Kasumi-1 (cell line): Measurements from ENCODE around the gene AEBP2.
"Not testable (repeated sequence)": the region's sequence is repeated elsewhere in the genome, so short reads cannot be mapped to it uniquely, and the experiment has no call there.

ENCODE experiments used
- DNase-seq, 2 experiments: peaks; one replicate each; lab custom pipeline; 2025; lab: John Stamatoyannopoulos, UW

Gene AEBP2

GRCh38 chr12:19507823-19508222 lies 68.5 kb downstream of the AEBP2 start:
- no peak for DNase-seq

GRCh38 chr12:19510461-19510860 lies 71.2 kb downstream of the AEBP2 start:
- no peak for DNase-seq

DNA sequence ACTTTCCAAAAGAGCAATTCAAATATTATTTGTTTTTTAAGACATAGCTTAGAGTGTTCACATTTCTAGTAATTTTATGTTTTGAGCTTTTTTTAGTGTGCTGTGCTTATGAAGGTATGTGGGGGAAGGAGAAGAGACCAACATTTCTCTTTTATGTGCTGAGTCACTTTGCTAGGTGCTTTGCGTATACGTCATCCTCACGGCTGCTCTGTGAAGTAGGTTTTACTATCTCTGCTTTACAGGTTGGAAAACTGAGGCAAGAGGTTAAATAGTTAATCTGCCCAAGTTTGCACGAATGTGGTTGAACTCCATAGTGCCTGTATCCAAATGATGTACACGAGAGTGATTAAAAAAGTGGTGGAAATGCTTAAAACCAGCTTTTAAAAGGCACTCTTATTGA lies 75.9 kb downstream of the AEBP2 start:
- DNase-seq, result no peak

DNA sequence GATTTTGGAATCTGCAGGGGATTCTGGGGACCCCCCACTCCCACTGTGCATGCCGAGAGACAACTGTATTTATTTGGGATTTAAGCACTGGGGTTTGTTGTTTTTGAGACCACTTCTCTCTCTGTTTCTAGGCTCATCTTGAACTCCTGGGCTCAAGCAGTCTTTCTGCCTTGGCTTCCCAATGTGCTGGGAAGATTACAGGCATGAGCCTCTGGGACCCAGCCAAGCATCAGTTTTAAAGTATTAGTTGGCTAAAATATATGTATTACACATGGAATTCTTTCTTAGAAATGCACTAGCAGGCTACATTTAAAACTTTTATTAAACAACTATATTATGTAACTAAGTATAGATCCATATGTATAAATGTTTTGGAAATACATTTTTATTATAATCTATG lies 78.3 kb downstream of the AEBP2 start:
- no peak for DNase-seq

- no peak for DNase-seq
These were observed 78.9 kb downstream of the AEBP2 start for GRCh38 chr12:19518209-19518608.

DNA sequence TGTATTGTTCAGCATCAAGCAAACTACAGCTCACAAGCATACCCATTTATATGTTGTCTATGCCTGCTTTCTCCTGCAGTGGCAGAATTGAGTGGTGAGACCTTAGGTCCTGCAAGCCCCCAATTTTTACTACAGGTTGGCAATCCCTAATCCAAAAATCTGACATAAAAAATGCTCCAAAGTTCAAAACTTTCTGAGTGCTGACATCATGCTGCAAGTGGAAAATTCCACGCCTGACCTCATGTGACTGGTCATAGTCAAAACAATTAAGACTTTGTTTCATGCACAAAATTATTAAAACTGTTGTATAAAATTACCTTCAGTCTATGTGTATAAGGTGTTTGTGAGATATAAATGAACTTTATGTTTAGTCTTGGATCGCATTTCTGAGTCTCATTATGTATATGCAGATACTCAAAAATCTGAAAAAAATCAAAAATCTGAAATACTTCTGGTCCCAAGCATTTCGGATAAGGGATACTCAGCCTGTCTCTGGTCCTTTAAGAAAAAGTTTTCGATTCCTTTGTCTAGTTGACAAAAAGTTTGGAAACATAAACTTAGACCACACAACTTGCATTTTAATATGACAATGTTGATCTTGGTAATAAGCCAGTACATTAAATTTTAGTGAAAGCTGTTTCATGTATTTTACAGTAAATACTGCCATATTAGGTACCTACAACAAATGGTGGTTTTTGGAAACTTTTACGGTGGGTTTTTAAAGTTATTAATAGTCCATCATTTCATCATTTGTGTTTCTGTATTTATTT lies 81.5 kb downstream of the AEBP2 start:
- DNase-seq, result no peak

- no peak for DNase-seq
These were observed 86.0 kb downstream of the AEBP2 start for GRCh38 chr12:19525274-19525673.

- DNase-seq, result no peak
These were observed 88.6 kb downstream of the AEBP2 start for GRCh38 chr12:19527866-19528265.

GRCh38 chr12:19528750-19529149 lies 89.5 kb downstream of the AEBP2 start:
- DNase-seq, result no peak

- no peak for DNase-seq
These were observed 90.8 kb downstream of the AEBP2 start for GRCh38 chr12:19529951-19530636.

DNA sequence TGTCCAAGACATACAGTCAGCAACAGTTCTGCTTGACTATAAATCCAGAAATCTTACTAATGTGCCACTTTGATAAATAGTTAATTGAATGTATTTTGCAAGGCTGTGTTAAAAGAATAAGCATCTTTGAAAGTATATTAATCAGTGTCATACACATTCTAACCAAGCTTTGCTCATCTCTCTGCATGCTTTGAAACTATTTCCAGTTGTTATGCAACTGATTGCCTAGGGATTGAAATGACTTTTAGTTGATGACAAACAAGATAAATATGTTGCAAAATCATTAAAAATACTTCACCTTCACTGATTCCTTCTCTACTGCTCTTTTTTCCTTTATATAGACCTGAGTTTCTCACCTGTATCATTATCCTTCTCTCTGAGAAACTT lies 91.3 kb downstream of the AEBP2 start:
- no peak for DNase-seq

GRCh38 chr12:19533567-19533966 lies 94.3 kb downstream of the AEBP2 start:
- DNase-seq, result no peak

DNA sequence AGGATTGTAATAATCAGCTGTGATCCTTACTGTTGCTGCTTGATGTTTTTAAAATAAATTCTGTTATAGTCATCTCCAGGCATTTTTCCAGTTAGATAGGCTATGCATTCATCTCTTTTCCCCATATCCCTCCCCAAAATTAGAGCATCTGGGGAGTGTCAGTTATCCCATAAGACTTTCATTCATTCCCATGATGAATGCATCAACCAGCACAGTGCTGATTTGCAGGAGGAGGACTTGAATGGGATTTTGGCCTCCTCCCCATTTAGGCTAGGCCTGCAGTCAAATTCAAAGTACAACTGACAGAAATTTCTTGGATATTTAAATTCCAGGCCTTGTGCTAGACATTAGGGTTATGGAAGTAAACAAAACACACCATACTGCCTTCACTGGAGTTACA lies 99.8 kb downstream of the AEBP2 start:
- DNase-seq, result no peak

DNA sequence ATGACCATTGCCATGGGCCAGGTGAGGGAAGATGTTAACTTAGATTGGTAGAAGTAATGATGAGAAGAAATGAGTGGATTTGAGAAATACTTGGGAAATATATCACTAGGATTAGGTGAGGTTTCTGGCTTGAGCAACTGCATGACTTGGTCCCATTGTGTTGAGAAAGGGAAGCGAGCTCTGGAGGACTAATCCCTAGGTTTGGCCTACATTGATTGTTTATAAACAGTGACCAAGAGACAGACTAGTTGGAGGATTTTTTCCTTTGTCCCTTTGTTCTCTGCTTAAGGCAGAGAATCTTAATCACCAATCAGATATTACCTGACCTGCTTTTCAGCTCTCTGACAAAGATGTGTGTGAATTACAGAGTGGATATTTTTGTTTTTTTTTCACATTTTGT lies 100.5 kb downstream of the AEBP2 start:
- no peak for DNase-seq

- no peak for DNase-seq
These were observed 103.3 kb downstream of the AEBP2 start for GRCh38 chr12:19542606-19543005.

DNA sequence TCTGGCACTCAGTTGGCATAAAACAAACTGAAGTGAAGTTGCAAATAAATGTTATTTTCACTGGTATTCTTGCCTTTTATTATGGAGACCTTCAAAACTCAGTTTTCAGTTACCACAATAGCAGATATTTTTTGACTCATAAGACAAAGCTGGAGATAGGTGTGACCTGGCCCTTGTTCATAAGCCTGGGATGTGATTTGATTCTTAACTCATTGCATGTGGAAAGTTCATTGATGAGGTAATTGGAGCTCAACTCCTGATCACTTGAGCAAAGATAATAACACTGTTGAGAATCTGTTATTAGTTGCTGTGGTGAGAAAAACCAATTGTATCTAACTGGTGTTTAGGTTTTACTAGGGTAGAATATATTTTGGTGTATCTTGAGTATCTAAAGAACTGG lies 105.1 kb downstream of the AEBP2 start:
- no peak for DNase-seq

DNA sequence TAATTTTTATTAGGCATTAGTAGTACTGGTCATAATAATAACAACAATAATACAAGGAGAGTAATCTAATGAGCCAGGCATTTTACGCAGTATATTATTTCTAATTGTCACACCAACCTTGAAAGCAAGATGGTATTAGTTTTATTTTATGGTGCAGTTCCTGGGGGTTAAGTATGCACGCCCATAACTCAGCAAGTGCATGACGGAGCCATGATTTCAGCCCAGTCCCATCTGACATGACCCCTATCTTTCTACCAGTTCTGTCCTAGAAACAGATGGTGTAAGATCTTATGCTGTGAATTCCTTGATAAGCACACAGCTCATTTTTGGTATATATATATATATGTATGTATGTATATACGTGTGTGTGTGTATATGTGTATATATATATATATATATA lies 106.0 kb downstream of the AEBP2 start:
- no peak for DNase-seq

DNA sequence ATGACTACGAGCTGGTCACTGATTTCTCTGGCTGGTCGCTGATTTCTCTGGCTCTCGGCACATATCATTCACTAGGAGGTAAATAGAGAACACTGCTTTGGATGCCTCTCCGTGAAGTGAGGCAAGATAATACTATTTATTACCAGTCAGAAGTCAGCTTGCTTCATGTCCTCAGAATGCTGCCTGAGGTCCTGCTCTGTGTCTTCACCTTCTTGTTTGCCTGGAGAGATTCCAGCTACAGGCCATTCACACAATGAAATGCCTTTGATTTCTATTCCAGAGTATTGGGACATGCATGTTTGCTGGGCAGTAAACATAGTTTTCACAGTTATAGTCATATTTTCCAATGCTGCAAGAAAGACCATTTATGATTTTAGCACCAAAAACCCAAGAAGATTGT lies 106.7 kb downstream of the AEBP2 start:
- no peak for DNase-seq

GRCh38 chr12:19546611-19547162 lies 107.4 kb downstream of the AEBP2 start:
- DNase-seq, result no peak

DNA sequence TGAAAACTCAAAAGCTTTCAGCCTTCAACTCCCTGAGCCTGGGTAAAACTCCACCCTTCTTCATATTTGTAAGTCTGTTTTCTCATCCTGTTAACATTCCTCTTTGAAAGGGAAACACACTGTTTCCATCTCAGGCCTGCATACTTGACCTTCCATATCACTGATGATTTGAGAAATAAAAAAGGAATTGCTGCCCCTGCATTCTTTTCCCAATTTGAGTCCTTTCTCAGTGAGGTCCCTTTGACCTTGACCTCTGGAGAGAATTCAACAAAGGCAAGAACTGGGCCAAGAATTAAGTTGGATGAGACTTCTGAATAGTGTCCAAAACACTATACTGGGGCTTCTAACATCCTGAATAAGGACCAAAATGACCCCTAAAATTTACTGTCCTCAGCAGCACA lies 108.0 kb downstream of the AEBP2 start:
- no peak for DNase-seq

GRCh38 chr12:19548834-19549233 lies 109.5 kb downstream of the AEBP2 start:
- no peak for DNase-seq

- no peak for DNase-seq
These were observed 111.3 kb downstream of the AEBP2 start for GRCh38 chr12:19550626-19551025.

GRCh38 chr12:19552441-19553097 lies 113.3 kb downstream of the AEBP2 start:
- not testable (repeated sequence) for DNase-seq
